ENCODE results near the gene ZFAND3. TPM values are rescaled to one million over a fixed set of nuclear protein-coding genes. Genes with fewer than 3 reads are reported as not detected.
"Not testable (repeated sequence)": the region's sequence is repeated elsewhere in the genome, so short reads cannot be mapped to it uniquely, and the experiment has no call there.

ZFAND3 gene
- total RNA-seq, 2 experiments from 2014 or later: 8.3 to 33.8 TPM

- Histone ChIP-seq H3K4me1 (ENCODE audit: insufficient read depth, low read length, poor library complexity, severe bottlenecking) (no peaks in the 10 kb centered on the region), H3K9me2 (ENCODE audit: insufficient read depth, low read length) (no peaks in the 10 kb centered on the region), H3K4me2 (ENCODE audit: low read length) (no peak overlapping the region), H2AFZ (ENCODE audit: low read length) (no peak overlapping the region), H3K27ac (ENCODE audit: low read depth, low read length, poor library complexity, severe bottlenecking) (no peak overlapping the region), H3K36me3 (ENCODE audit: insufficient read depth, low read length) (no peaks in the 10 kb centered on the region), H3K79me2 (ENCODE audit: insufficient read depth, low read depth, low read length) (no peaks in the 10 kb centered on the region), H4K20me1 (ENCODE audit: insufficient read depth, low read length) (0 out of 2 replicates have a peak, but pooled peaks cover 4% of the 10 kb centered on the region), H3K9me3 (ENCODE audit: low read length) (no peaks in the 10 kb centered on the region), H3K4me3 (ENCODE audit: low read depth, low read length, poor library complexity, severe bottlenecking) (no peak overlapping the region)
- POLR2A ChIA-PET: interaction anchor here (0.6 to 1.2 kb wide), 3 partner anchors 14 to 67 kb away, joined by 3 to 4 read pairs (median 3); no protein-coding TSS in a partner anchor
- no TSS peak for BruUV-seq (replicated peaks)
- TF ChIP-seq EZH2phosphoT487 (IDR thresholded peaks at IDR 0.05; ENCODE audit: borderline replicate concordance, low read depth, low read length): no peak
- TF ChIP-seq, protein P1, sequence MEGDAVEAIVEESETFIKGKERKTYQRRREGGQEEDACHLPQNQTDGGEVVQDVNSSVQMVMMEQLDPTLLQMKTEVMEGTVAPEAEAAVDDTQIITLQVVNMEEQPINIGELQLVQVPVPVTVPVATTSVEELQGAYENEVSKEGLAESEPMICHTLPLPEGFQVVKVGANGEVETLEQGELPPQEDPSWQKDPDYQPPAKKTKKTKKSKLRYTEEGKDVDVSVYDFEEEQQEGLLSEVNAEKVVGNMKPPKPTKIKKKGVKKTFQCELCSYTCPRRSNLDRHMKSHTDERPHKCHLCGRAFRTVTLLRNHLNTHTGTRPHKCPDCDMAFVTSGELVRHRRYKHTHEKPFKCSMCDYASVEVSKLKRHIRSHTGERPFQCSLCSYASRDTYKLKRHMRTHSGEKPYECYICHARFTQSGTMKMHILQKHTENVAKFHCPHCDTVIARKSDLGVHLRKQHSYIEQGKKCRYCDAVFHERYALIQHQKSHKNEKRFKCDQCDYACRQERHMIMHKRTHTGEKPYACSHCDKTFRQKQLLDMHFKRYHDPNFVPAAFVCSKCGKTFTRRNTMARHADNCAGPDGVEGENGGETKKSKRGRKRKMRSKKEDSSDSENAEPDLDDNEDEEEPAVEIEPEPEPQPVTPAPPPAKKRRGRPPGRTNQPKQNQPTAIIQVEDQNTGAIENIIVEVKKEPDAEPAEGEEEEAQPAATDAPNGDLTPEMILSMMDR (conservative IDR thresholded peaks at IDR 0.05; ENCODE audit: low read length): no peak
- no peak for DNase-seq (ENCODE audit: low spot score)
- intact Hi-C loops (cut with micrococcal nuclease; ENCODE audit: unreplicated experiment): no loop called here
- CTCF ChIA-PET (ENCODE audit: unreplicated experiment): no interaction called here
Observed at GRCh38 chr6:38043259-38043753, 223.8 kb downstream of the ZFAND3 start.

DNA sequence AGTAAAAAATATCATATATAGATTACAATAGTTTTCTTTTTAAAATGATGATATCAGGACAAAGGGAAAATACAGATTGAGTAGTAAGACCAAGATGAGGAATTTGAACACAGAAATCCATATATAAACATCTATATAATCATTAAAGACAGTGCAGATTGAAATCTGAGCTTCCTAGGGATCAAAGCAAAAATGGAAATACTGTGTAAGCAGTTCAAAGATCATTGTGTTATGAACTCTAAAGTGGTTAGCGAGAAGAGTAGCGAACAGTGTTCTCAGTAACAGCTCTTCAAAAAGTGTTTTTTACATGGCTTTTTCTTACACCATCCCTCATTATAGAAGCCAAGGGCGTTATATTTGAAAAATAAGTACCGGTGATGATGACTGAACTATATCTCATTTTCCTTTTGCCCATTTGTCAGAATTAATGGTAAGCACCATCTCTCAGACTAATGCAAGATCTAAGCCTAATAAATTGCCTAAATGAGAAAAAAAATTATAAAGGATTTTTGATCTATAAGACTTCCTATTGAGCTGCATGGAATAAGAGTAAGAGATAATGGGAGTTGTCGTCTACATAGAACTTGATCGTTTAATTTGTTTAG, 226.3 kb downstream of the ZFAND3 start:
- intact Hi-C loops (cut with micrococcal nuclease; ENCODE audit: unreplicated experiment): no loop called here
- no peak for TF ChIP-seq EZH2phosphoT487 (IDR thresholded peaks at IDR 0.05; ENCODE audit: borderline replicate concordance, low read depth, low read length)
- TF ChIP-seq, protein P1 (conservative IDR thresholded peaks at IDR 0.05; ENCODE audit: low read length): no peak
- H3K4me2 ChIP-seq (ENCODE audit: low read length): no peak overlapping the region
- H4K20me1 ChIP-seq (ENCODE audit: insufficient read depth, low read length): no peaks in the 10 kb centered on the region
- H3K4me1 ChIP-seq (ENCODE audit: insufficient read depth, low read length, poor library complexity, severe bottlenecking): no peaks in the 10 kb centered on the region
- H3K4me3 ChIP-seq (ENCODE audit: low read depth, low read length, poor library complexity, severe bottlenecking): no peak overlapping the region
- H3K27ac ChIP-seq (ENCODE audit: low read depth, low read length, poor library complexity, severe bottlenecking): no peak overlapping the region
- H2AFZ ChIP-seq (ENCODE audit: low read length): no peak overlapping the region
- BruUV-seq (replicated peaks): no TSS peak
- no peaks in the 10 kb centered on the region for H3K36me3 ChIP-seq (ENCODE audit: insufficient read depth, low read length)
- no peaks in the 10 kb centered on the region for H3K9me2 ChIP-seq (ENCODE audit: insufficient read depth, low read length)
- H3K9me3 ChIP-seq (ENCODE audit: low read length): no peaks in the 10 kb centered on the region
- ChIA-PET POLR2A (interaction anchor here (0.6 to 1.1 kb wide), 3 partner anchors 12 to 331 kb away, joined by 3 to 5 read pairs (median 3); no protein-coding TSS in a partner anchor), CTCF (ENCODE audit: unreplicated experiment) (no interaction called here)
- no peak for DNase-seq (ENCODE audit: low spot score)
- H3K79me2 ChIP-seq (ENCODE audit: insufficient read depth, low read depth, low read length): no peaks in the 10 kb centered on the region

DNA sequence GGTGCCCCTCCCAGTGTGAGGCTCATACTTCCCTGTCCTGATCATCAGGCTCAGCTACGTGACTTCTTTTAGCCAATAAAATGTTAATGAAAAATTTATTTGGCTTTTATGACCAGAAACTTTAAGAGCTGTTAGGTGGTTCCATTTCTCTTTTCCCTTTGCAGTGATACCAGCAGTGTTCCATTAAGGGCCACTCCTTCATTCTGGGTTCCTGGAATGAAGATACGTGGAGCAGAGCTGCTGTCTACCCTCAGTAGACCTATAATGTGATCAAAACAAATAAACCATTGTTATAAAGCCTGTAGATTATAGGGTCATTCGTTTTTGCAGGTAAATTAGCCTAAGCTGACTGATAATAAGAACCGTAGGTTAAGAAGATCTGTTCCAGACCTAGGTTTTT, 228.0 kb downstream of the ZFAND3 start:
- H3K4me1 ChIP-seq (ENCODE audit: insufficient read depth, low read length, poor library complexity, severe bottlenecking): no peaks in the 10 kb centered on the region
- H3K27ac ChIP-seq (ENCODE audit: low read depth, low read length, poor library complexity, severe bottlenecking): no peak overlapping the region
- no TSS peak for BruUV-seq (replicated peaks)
- H3K4me2 ChIP-seq (ENCODE audit: low read length): no peak overlapping the region
- H3K9me2 ChIP-seq (ENCODE audit: insufficient read depth, low read length): no peaks in the 10 kb centered on the region
- H3K36me3 ChIP-seq (ENCODE audit: insufficient read depth, low read length): no peaks in the 10 kb centered on the region
- no peaks in the 10 kb centered on the region for H4K20me1 ChIP-seq (ENCODE audit: insufficient read depth, low read length)
- ChIA-PET POLR2A (interaction anchor here (0.6 to 1.1 kb wide), 2 partner anchors 14 to 19 kb away, joined by 3 read pairs; no protein-coding TSS in a partner anchor), CTCF (ENCODE audit: unreplicated experiment) (no interaction called here)
- intact Hi-C loops (cut with micrococcal nuclease; ENCODE audit: unreplicated experiment): no loop called here
- H3K9me3 ChIP-seq (ENCODE audit: low read length): no peaks in the 10 kb centered on the region
- no peak for DNase-seq (ENCODE audit: low spot score)
- H2AFZ ChIP-seq (ENCODE audit: low read length): no peak overlapping the region
- no peaks in the 10 kb centered on the region for H3K79me2 ChIP-seq (ENCODE audit: insufficient read depth, low read depth, low read length)
- TF ChIP-seq, protein P1 (conservative IDR thresholded peaks at IDR 0.05; ENCODE audit: low read length): no peak
- TF ChIP-seq EZH2phosphoT487 (IDR thresholded peaks at IDR 0.05; ENCODE audit: borderline replicate concordance, low read depth, low read length): no peak
- no peak overlapping the region for H3K4me3 ChIP-seq (ENCODE audit: low read depth, low read length, poor library complexity, severe bottlenecking)

DNA sequence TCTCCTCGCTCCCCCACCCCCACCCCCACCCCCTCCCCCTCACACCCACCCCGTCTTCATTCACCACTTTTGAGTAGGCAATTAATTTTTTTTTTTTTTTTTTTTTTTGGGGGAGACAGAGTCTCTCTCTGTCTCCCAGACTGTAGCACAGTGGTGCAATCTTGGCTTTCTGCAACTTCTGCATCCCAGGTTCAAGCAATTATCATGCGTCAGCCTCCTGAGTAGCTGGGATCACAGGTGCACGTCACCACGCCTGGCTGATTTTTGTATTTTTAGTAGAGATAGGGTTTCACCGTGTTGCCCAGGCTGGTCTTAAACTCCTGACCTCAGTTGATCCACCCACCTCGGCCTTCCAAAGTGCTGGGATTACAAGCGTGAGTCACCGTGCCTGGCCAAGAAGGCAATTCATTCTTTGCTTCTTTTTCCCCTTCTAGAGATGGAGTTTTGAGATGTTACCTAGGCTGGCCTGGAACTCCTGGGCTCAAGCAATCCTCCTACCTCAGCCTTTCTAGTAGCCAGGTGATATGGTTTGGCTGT, 230.4 kb downstream of the ZFAND3 start:
- CTCF ChIA-PET (ENCODE audit: unreplicated experiment); intact Hi-C loops (cut with micrococcal nuclease; ENCODE audit: unreplicated experiment): not testable (repeated sequence)

More for the DNA sequence above, 230.4 kb downstream of the ZFAND3 start:
- H4K20me1 ChIP-seq (ENCODE audit: insufficient read depth, low read length); H2AFZ ChIP-seq (ENCODE audit: low read length); H3K4me1 ChIP-seq (ENCODE audit: insufficient read depth, low read length, poor library complexity, severe bottlenecking); BruUV-seq (replicated peaks); H3K79me2 ChIP-seq (ENCODE audit: insufficient read depth, low read depth, low read length); DNase-seq (ENCODE audit: low spot score); H3K9me3 ChIP-seq (ENCODE audit: low read length); H3K9me2 ChIP-seq (ENCODE audit: insufficient read depth, low read length); H3K4me2 ChIP-seq (ENCODE audit: low read length); H3K27ac ChIP-seq (ENCODE audit: low read depth, low read length, poor library complexity, severe bottlenecking); H3K4me3 ChIP-seq (ENCODE audit: low read depth, low read length, poor library complexity, severe bottlenecking); H3K36me3 ChIP-seq (ENCODE audit: insufficient read depth, low read length): not testable (repeated sequence)
- POLR2A ChIA-PET: interaction anchor here (1.0 kb wide), 1 partner anchor 13 kb away, joined by 3 read pairs; no protein-coding TSS in a partner anchor

Data from OCI-LY7 (cell line).